C4-2B (cell line): ENCODE data around the gene IGFL1.
"Not testable (repeated sequence)": the region's sequence is repeated elsewhere in the genome, so short reads cannot be mapped to it uniquely, and the experiment has no call there.

Experiments used
- CTCF ChIP-seq: fragments of 450-650 bp; conservative IDR thresholded peaks from 2 replicates; pipeline ENCODE4 v1.5.1; 2017; ENCODE audit warnings: mild to moderate bottlenecking
- ZFX ChIP-seq: fragments of 450-650 bp; IDR thresholded peaks from 2 replicates; pipeline ENCODE4 v1.6.1; 2017

GRCh38 chr19:46262684-46263296 lies 33.2 kb downstream of the IGFL1 start:
- TF ChIP-seq CTCF, ZFX: not testable (repeated sequence)
